NCI-H69 (cell line): ENCODE results near the gene CBFA2T3.

Experiments used
- DNase-seq: peaks from one replicate; lab custom pipeline; 2025; lab: John Stamatoyannopoulos, UW

Gene CBFA2T3

GRCh38 chr16:88962478-88963152 is 14.4 kb downstream of the CBFA2T3 start:
- no peak for DNase-seq

GRCh38 chr16:88961011-88961410 is 16.0 kb downstream of the CBFA2T3 start:
- no peak for DNase-seq

GRCh38 chr16:88960516-88960915 is 16.5 kb downstream of the CBFA2T3 start:
- DNase-seq: no peak

GRCh38 chr16:88959022-88959421 is 18.0 kb downstream of the CBFA2T3 start:
- no peak for DNase-seq

- no peak for DNase-seq
These were observed 19.0 kb downstream of the CBFA2T3 start for GRCh38 chr16:88957887-88958577.

- no peak for DNase-seq
These were observed 19.6 kb downstream of the CBFA2T3 start for GRCh38 chr16:88957433-88957767.

- DNase-seq: peak; percentile 5
These were observed 20.2 kb downstream of the CBFA2T3 start for GRCh38 chr16:88956546-88957432.

- no peak for DNase-seq
These were observed 21.1 kb downstream of the CBFA2T3 start for GRCh38 chr16:88955906-88956305.

GRCh38 chr16:88953003-88953690 is 23.9 kb downstream of the CBFA2T3 start:
- no peak for DNase-seq

GRCh38 chr16:88951989-88952388 is 25.0 kb downstream of the CBFA2T3 start:
- DNase-seq: no peak

- no peak for DNase-seq
These were observed 25.5 kb downstream of the CBFA2T3 start for GRCh38 chr16:88951501-88951900.

GRCh38 chr16:88948781-88949490 is 28.1 kb downstream of the CBFA2T3 start:
- DNase-seq: no peak

- no peak for DNase-seq
These were observed 31.5 kb downstream of the CBFA2T3 start for GRCh38 chr16:88945473-88945872.

- DNase-seq: no peak
These were observed 33.3 kb downstream of the CBFA2T3 start for GRCh38 chr16:88943741-88944140.

GRCh38 chr16:88943131-88943664 is 33.8 kb downstream of the CBFA2T3 start:
- DNase-seq: no peak

GRCh38 chr16:88941913-88942909 is 34.8 kb downstream of the CBFA2T3 start:
- DNase-seq: peak; percentile 48

GRCh38 chr16:88940862-88941817 is 35.9 kb downstream of the CBFA2T3 start:
- peak; percentile 63 for DNase-seq

GRCh38 chr16:88939972-88940861 is 36.8 kb downstream of the CBFA2T3 start:
- DNase-seq: peak; percentile 81
